K562 (cell line): Measurements from ENCODE around the gene CNTN5. TPM values are rescaled to one million over a fixed set of nuclear protein-coding genes. Genes with fewer than 3 reads are reported as not detected.

Experiments
- ATAC-seq: fragments of 200-7000 bp; cut with Tn5 transposase; 3 replicates; pipeline ENCODE4 v1.9.1; 2020; ENCODE audit warnings: moderate library complexity
- BruUV-seq: library from RNA; stranded (reverse); fragments of 400-500 nt; replicated peaks from 2 replicates; lab custom pipeline; 2021; lab: Mats Ljungman, UMichigan
- CTCF ChIA-PET: fragments of 300-600 bp; formaldehyde crosslinking; extraction: SDS; loops from one replicate; lab custom pipeline; 2021; ENCODE audit warnings: low intra/inter-chr PET ratio; lab: Yijun Ruan, JAX
- POLR2A ChIA-PET: fragments of 300-600, 350-650 bp; sonication (Branson Sonifier 250); formaldehyde crosslinking; extraction: SDS; loops from one replicate; lab custom pipeline; 2021; ENCODE audit warnings: antibody characterized with exemption, inconsistent platforms; lab: Yijun Ruan, JAX
- DNase-seq, 4 experiments: peaks; one replicate each; pipeline versions ENCODE4 v3.0.0 to v3.0.0-alpha.2; 2011 to 2018; ENCODE audit warnings: low spot score in 3 of 4, mixed read lengths in 3 of 4; ENCODE audit errors: extremely low read depth in 1 of 4
- FAIRE-seq: peaks from 2 replicates; lab custom pipeline; 2011; peaks lifted over from hg19 to GRCh38; lab: Jason Lieb, UNC
- H2AFZ ChIP-seq: 2 replicates; pipeline ENCODE4 v1.6.0; 2011; ENCODE audit warnings: low read depth, low read length, control low read depth, inconsistent platforms
- H3K27ac ChIP-seq: fragments of 200-600 bp; 3 replicates; pipeline ENCODE4 v1.8.0; 2011; ENCODE audit warnings: low read depth, mild to moderate bottlenecking, control low read depth, inconsistent platforms, low read length, moderate library complexity, mixed read lengths; ENCODE audit errors: extremely low read depth
- H3K27me3 ChIP-seq, 2 experiments: fragments of 300-600 bp in 1 of 2; 2 replicates in 1 of 2; 3 replicates in 1 of 2; pipeline versions ENCODE4 v1.6.0 to v1.8.0; 2011; ENCODE audit warnings: inconsistent platforms in 2 of 2, low read length in 2 of 2, mild to moderate bottlenecking in 1 of 2, mixed read lengths in 1 of 2, moderate library complexity in 1 of 2; ENCODE audit not compliant: control insufficient read depth in 2 of 2, insufficient read depth in 2 of 2
- H3K36me3 ChIP-seq: fragments of 300-600 bp; 3 replicates; pipeline ENCODE4 v1.8.0; 2011; ENCODE audit warnings: mild to moderate bottlenecking, low read length, inconsistent platforms; ENCODE audit not compliant: control insufficient read depth, insufficient read depth
- H3K4me1 ChIP-seq, 2 experiments: fragments of 200-600 bp in 1 of 2; replicated peaks in 1 of 2; 2 replicates in 1 of 2; 3 replicates in 1 of 2; pipeline versions ENCODE4 v1.5.1 to v1.8.0; 2011; ENCODE audit warnings: inconsistent platforms in 2 of 2, low read length in 2 of 2, mild to moderate bottlenecking in 1 of 2, mixed read lengths in 1 of 2, moderate library complexity in 1 of 2; ENCODE audit not compliant: control insufficient read depth in 2 of 2, insufficient read depth in 2 of 2
- H3K4me2 ChIP-seq: 2 replicates; pipeline ENCODE4 v1.6.1; 2011; ENCODE audit warnings: low read length, control low read depth, inconsistent platforms, mixed read lengths; ENCODE audit not compliant: insufficient read depth
- H3K4me3 ChIP-seq: fragments of 200-600 bp; sonication (generic), shearing (Covaris generic); 2 replicates; pipeline ENCODE4 v1.5.1; 2016; ENCODE audit warnings: control low read depth, inconsistent platforms
- H3K79me2 ChIP-seq: fragments of 200-600 bp; 3 replicates; pipeline ENCODE4 v1.8.0; 2011; ENCODE audit warnings: low read length, inconsistent platforms; ENCODE audit not compliant: control insufficient read depth, insufficient read depth
- H3K9ac ChIP-seq, 2 experiments: 2 replicates each; pipeline versions ENCODE4 v1.6.0 to v1.6.1; 2011; ENCODE audit warnings: low read depth in 2 of 2, low read length in 2 of 2, control low read depth in 1 of 2, inconsistent platforms in 1 of 2, mild to moderate bottlenecking in 1 of 2, mixed read lengths in 1 of 2; ENCODE audit not compliant: insufficient read depth in 1 of 2
- H3K9me1 ChIP-seq: one replicate; pipeline ENCODE4 v1.6.0; 2011; ENCODE audit warnings: inconsistent platforms, mild to moderate bottlenecking, low read length, moderate library complexity; ENCODE audit not compliant: control insufficient read depth, insufficient read depth
- H3K9me3 ChIP-seq: replicated peaks from 2 replicates; pipeline ENCODE4 v1.5.1; 2011; ENCODE audit warnings: low read depth, low read length, inconsistent platforms; ENCODE audit not compliant: control insufficient read depth, insufficient read depth
- H4K20me1 ChIP-seq: replicated peaks from 2 replicates; pipeline ENCODE4 v1.6.1; 2011; ENCODE audit warnings: low read length, inconsistent platforms, mixed read lengths; ENCODE audit not compliant: control insufficient read depth, insufficient read depth
- BACH1 ChIP-seq: fragments of 200-800 bp; sonication (Bioruptor generic); IDR thresholded peaks from 2 replicates; pipeline ENCODE4 v1.6.1; 2016; ENCODE audit warnings: missing genetic modification characterization, missing compliant biosample characterization
- CHD2 ChIP-seq: IDR thresholded peaks from 2 replicates; pipeline ENCODE4 v1.6.1; 2011; ENCODE audit warnings: low read depth, low read length
- DMBX1 ChIP-seq: fragments of 250-450 bp; sonication (Bioruptor Pico); IDR thresholded peaks from 2 replicates; pipeline ENCODE4 v1.8.0; 2022; ENCODE audit warnings: inconsistent platforms, mild to moderate bottlenecking, moderate library complexity, borderline replicate concordance
- FOXM1 ChIP-seq, 2 experiments: fragments of 450-650 bp in 1 of 2; sonication (generic) in 1 of 2; formaldehyde crosslinking in 1 of 2; IDR thresholded peaks; 2 replicates each; pipeline versions ENCODE4 v1.6.1 to v1.9.0; 2017 to 2022; ENCODE audit warnings: low read depth in 2 of 2, mild to moderate bottlenecking in 2 of 2, missing genetic modification reagents in 1 of 2, moderate library complexity in 1 of 2
- HDAC8 ChIP-seq: fragments of 450-650 bp; IDR thresholded peaks from 2 replicates; pipeline ENCODE4 v1.6.1; 2016; ENCODE audit warnings: mild to moderate bottlenecking, missing genetic modification characterization, moderate library complexity, missing compliant biosample characterization
- HOXB6 ChIP-seq: fragments of 250-450 bp; sonication (Bioruptor Pico); IDR thresholded peaks from 2 replicates; pipeline ENCODE4 v1.5.1; 2022; ENCODE audit warnings: mild to moderate bottlenecking, borderline replicate concordance
- L3MBTL2 ChIP-seq: fragments of 450-650 bp; IDR thresholded peaks from 2 replicates; pipeline ENCODE4 v1.6.1; 2016; ENCODE audit warnings: mild to moderate bottlenecking, moderate library complexity
- MEF2D ChIP-seq: conservative IDR thresholded peaks from 2 replicates; pipeline ENCODE4 v1.6.1; 2016; ENCODE audit warnings: low read depth, missing genetic modification characterization, missing compliant biosample characterization
- MEIS2 ChIP-seq: fragments of 450-650 bp; IDR thresholded peaks from 2 replicates; pipeline ENCODE4 v1.6.1; 2014; ENCODE audit warnings: mild to moderate bottlenecking; ENCODE audit not compliant: partially characterized antibody
- OTX1 ChIP-seq: fragments of 450-650 bp; formaldehyde crosslinking; IDR thresholded peaks from 2 replicates; pipeline ENCODE4 v1.4.0; 2022; ENCODE audit warnings: mild to moderate bottlenecking
- RBBP5 ChIP-seq: fragments of 200-600 bp; sonication (generic); IDR thresholded peaks from 2 replicates; pipeline ENCODE4 v1.6.1; 2012; ENCODE audit warnings: borderline replicate concordance, mild to moderate bottlenecking, low read length, control low read depth, inconsistent platforms; ENCODE audit not compliant: insufficient read depth, poor library complexity, severe bottlenecking
- RFX7 ChIP-seq: fragments of 250-450 bp; sonication (Bioruptor Pico); IDR thresholded peaks from 2 replicates; pipeline ENCODE4 v1.5.1; 2021; ENCODE audit warnings: mild to moderate bottlenecking
- SMARCB1 ChIP-seq: IDR thresholded peaks from 2 replicates; pipeline ENCODE4 v1.6.1; 2011; ENCODE audit warnings: improper control_type of control experiment, low read depth; ENCODE audit not compliant: insufficient read length
- ZC3H4 ChIP-seq: sonication (generic); formaldehyde crosslinking; IDR thresholded peaks from 2 replicates; pipeline ENCODE4 v1.9.0; 2021; ENCODE audit warnings: missing genetic modification reagents, borderline replicate concordance
- ZFPM2 ChIP-seq: fragments of 250-450 bp; sonication (Bioruptor Pico); IDR thresholded peaks from 2 replicates; pipeline ENCODE4 v1.5.1; 2022; ENCODE audit warnings: mild to moderate bottlenecking
- ZNF12 ChIP-seq: sonication (generic); formaldehyde crosslinking; IDR thresholded peaks from 2 replicates; pipeline ENCODE4 v1.4.0; 2020; ENCODE audit warnings: mild to moderate bottlenecking, missing genetic modification reagents
- ZNF79 ChIP-seq: fragments of 250-450 bp; sonication (Bioruptor Pico); IDR thresholded peaks from 2 replicates; pipeline ENCODE4 v1.4.0; 2020; ENCODE audit warnings: low read depth, mild to moderate bottlenecking, moderate library complexity
- WGBS: fragments of 100-300 bp; shearing (Covaris generic); methylation state at CpG from one replicate; pipeline ENCODE4 v1.1.6; 2016; ENCODE audit warnings: low coverage, mixed read lengths; ENCODE audit not compliant: insufficient coverage; ENCODE audit errors: missing lambda C conversion rate; 5-methylcytosine and 5-hydroxymethylcytosine counted together
- in situ Hi-C: fragments of 300-500 bp; cut with MboI; formaldehyde crosslinking; loops from 4 replicates; pipeline ENCODE4 v1.15.0; 2018; ENCODE audit warnings: inconsistent platforms, mixed read lengths
- intact Hi-C: fragments of 100-400 bp; cut with micrococcal nuclease; formaldehyde crosslinking; loops from 2 replicates; pipeline ENCODE4 v1.14.2; 2022
- polyA plus RNA-seq, 8 experiments: library from polyadenylated mRNA; depleted of rRNA in 4 of 8; stranded (reverse) in 5 of 8; unstranded in 3 of 8; fragments of >200 nt; fragmentation: Nextera tagmentation in 2 of 8; fragmentation: Illumina TruSeq in 1 of 8; extraction: Ambion mirVana in 2 of 8; extraction: Trizol in 1 of 8; gene quantifications; 2 replicates each; pipeline versions ENCODE4 v1.2.1 to v1.2.3, GENCODE V29; 2011 to 2014; ENCODE audit warnings: inconsistent platforms in 1 of 8, missing spikeins in 1 of 8
- total RNA-seq, 7 experiments: library from RNA; depleted of rRNA in 6 of 7; stranded (reverse); fragments of >200 nt in 6 of 7; fragmentation: Illumina TruSeq in 2 of 7; extraction: Trizol in 2 of 7; gene quantifications; 2 replicates each; pipeline versions ENCODE4 v1.2.1 to v1.2.3, GENCODE V29; 2011 to 2021; ENCODE audit warnings: low replicate concordance in 1 of 7
- TF ChIP-seq, protein P1 (sequence below): sonication (generic); formaldehyde crosslinking; IDR thresholded peaks from 2 replicates; pipeline ENCODE4 v1.8.0; 2022; ENCODE audit warnings: mild to moderate bottlenecking, missing genetic modification reagents
- TF ChIP-seq, protein P2 (sequence below): sonication (generic); formaldehyde crosslinking; IDR thresholded peaks from 2 replicates; pipeline ENCODE4 v1.8.0; 2022; ENCODE audit warnings: missing genetic modification reagents, mild to moderate bottlenecking, moderate library complexity, borderline replicate concordance
- TF ChIP-seq, protein P3 (sequence below): fragments of 450-650 bp; formaldehyde crosslinking; IDR thresholded peaks from 2 replicates; pipeline ENCODE4 v1.4.0; 2022; ENCODE audit warnings: missing genetic modification characterization

Gene CNTN5
- total and polyA plus RNA-seq, 9 of the 15 experiments (the other 6 are each of a cell fraction or from before 2014, with no cell fraction given), result 0.03 TPM; not detected in 8

DNA sequence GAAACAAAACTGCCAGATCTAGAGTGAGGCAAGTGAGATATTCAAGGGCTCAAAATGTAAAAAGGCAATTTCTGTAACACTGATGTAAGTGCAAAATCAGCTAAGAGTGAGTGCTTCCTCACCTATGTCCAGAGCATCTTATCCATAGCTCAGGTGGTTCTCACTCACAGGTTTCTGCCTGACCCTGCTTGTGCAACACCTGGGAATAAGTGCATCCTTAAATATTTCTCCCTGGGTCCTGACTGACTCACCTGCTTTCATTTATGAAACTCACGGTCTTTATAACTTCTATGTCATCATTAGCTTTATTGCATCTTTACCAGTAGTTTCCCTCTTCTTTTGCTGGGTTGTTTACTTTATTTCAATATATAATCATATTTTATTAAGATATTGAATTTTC is 260.6 kb downstream of the CNTN5 start:
- no TSS peak for BruUV-seq
- Histone ChIP-seq H3K4me3 (no peak overlapping the region), H3K9me1 (no peaks in the 10 kb centered on the region), H3K9me3 (no peaks in the 10 kb centered on the region), H3K27ac (no peak overlapping the region), H2AFZ (no peak overlapping the region), H3K27me3 (no peaks in the 10 kb centered on the region), H3K4me1 (no peaks in the 10 kb centered on the region), H3K36me3 (no peaks in the 10 kb centered on the region), H3K79me2 (no peaks in the 10 kb centered on the region), H4K20me1 (no peaks in the 10 kb centered on the region), H3K4me2 (no peak overlapping the region), H3K9ac (no peak overlapping the region)
- 0% methylated on average over 1 of the region's 1 CpG for WGBS
- in situ Hi-C loops (no loop called here), intact Hi-C loops (no loop called here)
- FAIRE-seq, result no peak
- CTCF ChIA-PET, result no interaction called here
- DNase-seq, result no peak
- POLR2A ChIA-PET, result interaction anchor here (1.0 kb wide), 1 partner anchor 85 kb away, joined by 3 read pairs; no protein-coding TSS in a partner anchor
- no peak for TF ChIP-seq RFX7 (CRISPR knock-in tag)
- TF ChIP-seq, protein P1, sequence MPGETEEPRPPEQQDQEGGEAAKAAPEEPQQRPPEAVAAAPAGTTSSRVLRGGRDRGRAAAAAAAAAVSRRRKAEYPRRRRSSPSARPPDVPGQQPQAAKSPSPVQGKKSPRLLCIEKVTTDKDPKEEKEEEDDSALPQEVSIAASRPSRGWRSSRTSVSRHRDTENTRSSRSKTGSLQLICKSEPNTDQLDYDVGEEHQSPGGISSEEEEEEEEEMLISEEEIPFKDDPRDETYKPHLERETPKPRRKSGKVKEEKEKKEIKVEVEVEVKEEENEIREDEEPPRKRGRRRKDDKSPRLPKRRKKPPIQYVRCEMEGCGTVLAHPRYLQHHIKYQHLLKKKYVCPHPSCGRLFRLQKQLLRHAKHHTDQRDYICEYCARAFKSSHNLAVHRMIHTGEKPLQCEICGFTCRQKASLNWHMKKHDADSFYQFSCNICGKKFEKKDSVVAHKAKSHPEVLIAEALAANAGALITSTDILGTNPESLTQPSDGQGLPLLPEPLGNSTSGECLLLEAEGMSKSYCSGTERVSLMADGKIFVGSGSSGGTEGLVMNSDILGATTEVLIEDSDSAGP, result no peak
- no peak for TF ChIP-seq DMBX1 (CRISPR knock-in tag)
- no peak for TF ChIP-seq CHD2
- no peak for TF ChIP-seq RBBP5
- no peak for TF ChIP-seq OTX1 (CRISPR knock-in tag)
- TF ChIP-seq, protein P2, sequence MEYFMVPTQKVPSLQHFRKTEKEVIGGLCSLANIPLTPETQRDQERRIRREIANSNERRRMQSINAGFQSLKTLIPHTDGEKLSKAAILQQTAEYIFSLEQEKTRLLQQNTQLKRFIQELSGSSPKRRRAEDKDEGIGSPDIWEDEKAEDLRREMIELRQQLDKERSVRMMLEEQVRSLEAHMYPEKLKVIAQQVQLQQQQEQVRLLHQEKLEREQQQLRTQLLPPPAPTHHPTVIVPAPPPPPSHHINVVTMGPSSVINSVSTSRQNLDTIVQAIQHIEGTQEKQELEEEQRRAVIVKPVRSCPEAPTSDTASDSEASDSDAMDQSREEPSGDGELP (CRISPR knock-in tag), result no peak
- TF ChIP-seq HOXB6, result no peak
- TF ChIP-seq ZC3H4 (CRISPR knock-in tag), result no peak
- TF ChIP-seq, protein P3, sequence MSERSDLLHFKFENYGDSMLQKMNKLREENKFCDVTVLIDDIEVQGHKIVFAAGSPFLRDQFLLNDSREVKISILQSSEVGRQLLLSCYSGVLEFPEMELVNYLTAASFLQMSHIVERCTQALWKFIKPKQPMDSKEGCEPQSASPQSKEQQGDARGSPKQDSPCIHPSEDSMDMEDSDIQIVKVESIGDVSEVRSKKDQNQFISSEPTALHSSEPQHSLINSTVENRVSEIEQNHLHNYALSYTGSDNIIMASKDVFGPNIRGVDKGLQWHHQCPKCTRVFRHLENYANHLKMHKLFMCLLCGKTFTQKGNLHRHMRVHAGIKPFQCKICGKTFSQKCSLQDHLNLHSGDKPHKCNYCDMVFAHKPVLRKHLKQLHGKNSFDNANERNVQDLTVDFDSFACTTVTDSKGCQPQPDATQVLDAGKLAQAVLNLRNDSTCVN (CRISPR knock-in tag), result no peak
- TF ChIP-seq FOXM1 (IDR thresholded peaks at IDR 0.05; ENCODE audit: low read depth), result no peak
- TF ChIP-seq FOXM1 (CRISPR knock-in tag; IDR thresholded peaks at IDR 0.05; ENCODE audit: low read depth), result no peak
- no peak for TF ChIP-seq ZNF12 (CRISPR knock-in tag)
- TF ChIP-seq MEIS2, result no peak
- TF ChIP-seq BACH1 (tag), result no peak
- TF ChIP-seq L3MBTL2, result no peak
- TF ChIP-seq ZFPM2 (CRISPR knock-in tag), result no peak
- no peak for TF ChIP-seq MEF2D (tag)
- TF ChIP-seq ZNF79 (CRISPR knock-in tag), result no peak
- TF ChIP-seq SMARCB1, result no peak
- no peak for TF ChIP-seq HDAC8 (tag)
- ATAC-seq, result no peak
